Trophoblast cell (in vitro differentiated cells and primary cell): ENCODE results near the gene DPY19L2.
"Not testable (repeated sequence)": the region's sequence is repeated elsewhere in the genome, so short reads cannot be mapped to it uniquely, and the experiment has no call there.

Experiments used
- DNase-seq, 2 donors: peaks; one replicate each; pipeline ENCODE4 v3.0.0-alpha.2; 2016
- H2AFZ ChIP-seq: 2 replicates; pipeline ENCODE4 v1.6.1; 2013; ENCODE audit warnings: low read length, moderate library complexity, mild to moderate bottlenecking; ENCODE audit not compliant: insufficient read depth, poor library complexity
- H2AK5ac ChIP-seq: 2 replicates; pipeline ENCODE4 v1.6.1; 2013; ENCODE audit warnings: mild to moderate bottlenecking, low read length
- H2BK120ac ChIP-seq: 2 replicates; pipeline ENCODE4 v1.6.1; 2013; ENCODE audit warnings: low read length, mild to moderate bottlenecking, moderate library complexity; ENCODE audit not compliant: insufficient read depth, poor library complexity
- H2BK12ac ChIP-seq: 2 replicates; pipeline ENCODE4 v1.6.1; 2013; ENCODE audit warnings: mild to moderate bottlenecking, low read length, moderate library complexity
- H2BK5ac ChIP-seq: 2 replicates; pipeline ENCODE4 v1.6.1; 2013; ENCODE audit warnings: low read length, low read depth, moderate library complexity, mild to moderate bottlenecking; ENCODE audit not compliant: poor library complexity
- H3K14ac ChIP-seq: 2 replicates; pipeline ENCODE4 v1.6.1; 2013; ENCODE audit warnings: mild to moderate bottlenecking, low read length
- H3K18ac ChIP-seq: 2 replicates; pipeline ENCODE4 v1.6.1; 2013; ENCODE audit warnings: mild to moderate bottlenecking, low read length
- H3K23ac ChIP-seq: 2 replicates; pipeline ENCODE4 v1.6.1; 2013; ENCODE audit warnings: low read length
- H3K27ac ChIP-seq: 2 replicates; pipeline ENCODE4 v1.5.1; 2013; ENCODE audit warnings: low read depth, mild to moderate bottlenecking, inconsistent platforms, low read length, moderate library complexity
- H3K27me3 ChIP-seq: 2 replicates; pipeline ENCODE4 v1.6.1; 2013; ENCODE audit warnings: inconsistent platforms, mild to moderate bottlenecking, low read length, moderate library complexity; ENCODE audit not compliant: insufficient read depth
- H3K36me3 ChIP-seq, 2 experiments: 1 replicate in 1 of 2; 2 replicates in 1 of 2; pipeline ENCODE4 v1.6.1; 2013; ENCODE audit warnings: low read length in 2 of 2, mild to moderate bottlenecking in 2 of 2, moderate library complexity in 1 of 2; ENCODE audit not compliant: insufficient read depth in 2 of 2, control insufficient read depth in 1 of 2
- H3K4ac ChIP-seq: 2 replicates; pipeline ENCODE4 v1.6.1; 2013; ENCODE audit warnings: low read depth, mild to moderate bottlenecking, low read length, moderate library complexity
- H3K4me1 ChIP-seq, 2 experiments: 1 replicate in 1 of 2; 2 replicates in 1 of 2; pipeline ENCODE4 v1.6.1; 2013; ENCODE audit warnings: low read length in 2 of 2, mild to moderate bottlenecking in 2 of 2, moderate library complexity in 1 of 2; ENCODE audit not compliant: insufficient read depth in 2 of 2, control insufficient read depth in 1 of 2
- H3K4me2 ChIP-seq: 2 replicates; pipeline ENCODE4 v1.6.1; 2013; ENCODE audit warnings: inconsistent platforms, mild to moderate bottlenecking, low read length, moderate library complexity
- H3K4me3 ChIP-seq: 2 replicates; pipeline ENCODE4 v1.5.1; 2013; ENCODE audit warnings: mild to moderate bottlenecking, low read depth, low read length, inconsistent platforms
- H3K79me1 ChIP-seq: one replicate; pipeline ENCODE4 v1.6.1; 2013; ENCODE audit warnings: low read length
- H3K79me2 ChIP-seq: 2 replicates; pipeline ENCODE4 v1.6.1; 2013; ENCODE audit warnings: low read length, mild to moderate bottlenecking; ENCODE audit not compliant: control insufficient read depth, insufficient read depth, poor library complexity
- H3K9ac ChIP-seq: 2 replicates; pipeline ENCODE4 v1.6.1; 2013; ENCODE audit warnings: mild to moderate bottlenecking, low read length
- H3K9me3 ChIP-seq: 2 replicates; pipeline ENCODE4 v1.6.1; 2013; ENCODE audit warnings: low read depth, mild to moderate bottlenecking, control low read depth, inconsistent platforms, low read length; ENCODE audit not compliant: insufficient read depth
- H4K12ac ChIP-seq: 2 replicates; pipeline ENCODE4 v1.6.1; 2013; ENCODE audit warnings: low read depth, mild to moderate bottlenecking, low read length, moderate library complexity
- H4K8ac ChIP-seq: 2 replicates; pipeline ENCODE4 v1.6.1; 2013; ENCODE audit warnings: low read depth, mild to moderate bottlenecking, low read length, moderate library complexity
- H4K91ac ChIP-seq: one replicate; pipeline ENCODE4 v1.6.1; 2013; ENCODE audit warnings: low read depth, mild to moderate bottlenecking, low read length, moderate library complexity
- WGBS: extraction: QIAGEN DNeasy Blood & Tissue Kit; methylation state at CpG from one replicate; pipeline ENCODE4 v1.1.7; 2013; ENCODE audit warnings: missing lambda C conversion rate; ENCODE audit not compliant: insufficient read length, insufficient coverage; ENCODE audit errors: extremely low coverage; 5-methylcytosine and 5-hydroxymethylcytosine counted together

DPY19L2 gene

GRCh38 chr12:63689141-63689540 is 20.8 kb upstream of the DPY19L2 start:
- H3K9ac ChIP-seq, H3K4ac ChIP-seq, H3K23ac ChIP-seq, H3K9me3 ChIP-seq, H4K8ac ChIP-seq, H2AK5ac ChIP-seq, DNase-seq, H4K91ac ChIP-seq, H3K79me2 ChIP-seq, H3K18ac ChIP-seq, H3K14ac ChIP-seq, H3K36me3 ChIP-seq, H2BK5ac ChIP-seq, H2AFZ ChIP-seq, H3K27me3 ChIP-seq, H3K27ac ChIP-seq, H3K79me1 ChIP-seq, H3K4me1 ChIP-seq, H4K12ac ChIP-seq, H3K4me3 ChIP-seq, H2BK120ac ChIP-seq, H2BK12ac ChIP-seq, H3K4me2 ChIP-seq: not testable (repeated sequence)
- WGBS = no CpG with 5 or more reads among the region's 1 CpG

- H3K4me2 ChIP-seq, H3K18ac ChIP-seq, H3K79me1 ChIP-seq, H4K12ac ChIP-seq, H3K4me1 ChIP-seq, H3K4ac ChIP-seq, H3K27ac ChIP-seq, H3K14ac ChIP-seq, H3K4me3 ChIP-seq, H2BK120ac ChIP-seq, H2AK5ac ChIP-seq, H3K36me3 ChIP-seq, H3K23ac ChIP-seq, H3K9ac ChIP-seq, H2AFZ ChIP-seq, H3K9me3 ChIP-seq, H4K8ac ChIP-seq, H3K27me3 ChIP-seq, H2BK12ac ChIP-seq, H3K79me2 ChIP-seq, H4K91ac ChIP-seq, H2BK5ac ChIP-seq, DNase-seq: not testable (repeated sequence)
- WGBS = no CpG with 5 or more reads among the region's 29 CpGs
These were observed 18.3 kb upstream of the DPY19L2 start for GRCh38 chr12:63686623-63687022.

DNA sequence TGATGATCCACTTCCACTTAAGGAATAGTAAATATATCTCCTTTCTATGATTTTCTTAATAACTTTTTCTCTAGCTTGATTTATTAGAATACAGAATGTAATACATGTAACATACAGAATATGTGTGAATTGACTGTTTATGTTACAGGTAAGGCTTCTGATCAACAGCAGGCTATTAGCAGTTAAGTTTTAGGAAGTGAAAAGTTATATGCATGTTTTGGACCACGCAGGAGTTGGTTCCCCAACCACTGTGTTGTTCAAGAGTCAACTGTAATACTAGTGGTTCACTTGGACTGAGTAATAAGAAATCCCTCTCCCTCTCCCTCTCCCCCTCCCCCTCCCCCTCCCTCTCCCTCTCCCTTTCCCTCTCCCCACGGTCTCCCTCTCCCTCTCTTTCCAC is 17.5 kb upstream of the DPY19L2 start:
- not testable (repeated sequence) for H3K9me3 ChIP-seq, H3K4me2 ChIP-seq, H2BK12ac ChIP-seq, H4K12ac ChIP-seq, H4K91ac ChIP-seq, DNase-seq, H3K79me2 ChIP-seq, H3K27me3 ChIP-seq, H3K79me1 ChIP-seq, H2AFZ ChIP-seq, H3K23ac ChIP-seq, H3K4me3 ChIP-seq, H3K14ac ChIP-seq, H2BK5ac ChIP-seq, H3K4ac ChIP-seq, H3K4me1 ChIP-seq, H4K8ac ChIP-seq, H3K27ac ChIP-seq, H3K18ac ChIP-seq, H3K9ac ChIP-seq, H2AK5ac ChIP-seq, H2BK120ac ChIP-seq, H3K36me3 ChIP-seq
- WGBS = no CpG with 5 or more reads among the region's 2 CpGs

GRCh38 chr12:63682617-63683016 is 14.3 kb upstream of the DPY19L2 start:
- not testable (repeated sequence) for H3K79me2 ChIP-seq, H3K18ac ChIP-seq, H2BK5ac ChIP-seq, H3K9ac ChIP-seq, H3K4me1 ChIP-seq, H3K9me3 ChIP-seq, H2AK5ac ChIP-seq, H2BK12ac ChIP-seq, H3K4me2 ChIP-seq, H3K4ac ChIP-seq, H3K4me3 ChIP-seq, H4K91ac ChIP-seq, H3K36me3 ChIP-seq, H3K23ac ChIP-seq, H2AFZ ChIP-seq, H3K27me3 ChIP-seq, H3K27ac ChIP-seq, H2BK120ac ChIP-seq, H3K14ac ChIP-seq, H3K79me1 ChIP-seq, H4K8ac ChIP-seq, H4K12ac ChIP-seq
- peak; percentile 13 to 27 for DNase-seq
- WGBS = no CpG with 5 or more reads among the region's 2 CpGs

- not testable (repeated sequence) for H3K9ac ChIP-seq, H3K79me2 ChIP-seq, H3K4me1 ChIP-seq, H3K18ac ChIP-seq, H3K4me2 ChIP-seq, H3K23ac ChIP-seq, H2BK5ac ChIP-seq, H2BK120ac ChIP-seq, H4K12ac ChIP-seq, H3K4ac ChIP-seq, H2AFZ ChIP-seq, H3K36me3 ChIP-seq, H3K14ac ChIP-seq, H3K79me1 ChIP-seq, H3K9me3 ChIP-seq, H3K4me3 ChIP-seq, H4K8ac ChIP-seq, H2BK12ac ChIP-seq, H4K91ac ChIP-seq, H3K27me3 ChIP-seq, H3K27ac ChIP-seq, H2AK5ac ChIP-seq
- DNase-seq = peak in 1 of 2 donors; percentile 30
These were observed 12.5 kb upstream of the DPY19L2 start for GRCh38 chr12:63680758-63681157.
